A673 (cell line): ENCODE data around the gene RBP3. TPM values are rescaled to one million over a fixed set of nuclear protein-coding genes. Genes with fewer than 3 reads are reported as not detected.
A peak's percentile ranks its signal among the peaks of the same experiment; 100 is the strongest.

Experiments
- BruUV-seq: library from RNA; stranded (reverse); fragments of 400-500 nt; replicated peaks from 2 replicates; lab custom pipeline; 2021; lab: Mats Ljungman, UMichigan
- CTCF ChIA-PET: fragments of 300-600 bp; sonication (Branson Sonifier 250); formaldehyde crosslinking; loops from one replicate; lab custom pipeline; 2022; ENCODE audit warnings: antibody characterized with exemption; lab: Charles Lee
- POLR2A ChIA-PET: fragments of 300-600 bp; sonication (Branson Sonifier 250); formaldehyde crosslinking; loops from one replicate; lab custom pipeline; 2022; ENCODE audit warnings: antibody characterized with exemption; ENCODE audit not compliant: low non-redundant PET; lab: Charles Lee
- DNase-seq: peaks from one replicate; pipeline ENCODE4 v3.0.0-alpha.2; 2015; ENCODE audit warnings: low spot score
- H3K27ac ChIP-seq: fragments of 200-600 bp; sonication (generic); 2 replicates; pipeline ENCODE4 v1.5.1; 2016; ENCODE audit warnings: mixed run types, low read depth, mild to moderate bottlenecking, mixed read lengths, antibody characterized with exemption, low read length; ENCODE audit not compliant: poor library complexity, severe bottlenecking
- H3K27me3 ChIP-seq: fragments of 200-600 bp; sonication (generic); replicated peaks from 2 replicates; pipeline ENCODE4 v1.6.1; 2017; ENCODE audit warnings: mixed run types, low read depth, mild to moderate bottlenecking, mixed read lengths, antibody characterized with exemption, low read length; ENCODE audit not compliant: insufficient read depth, poor library complexity
- H3K36me3 ChIP-seq: fragments of 200-600 bp; sonication (generic); 2 replicates; pipeline ENCODE4 v1.6.1; 2016; ENCODE audit warnings: mixed run types, mild to moderate bottlenecking, mixed read lengths, antibody characterized with exemption, low read length; ENCODE audit not compliant: insufficient read depth, poor library complexity, severe bottlenecking
- H3K4me1 ChIP-seq: fragments of 200-600 bp; sonication (generic); 2 replicates; pipeline ENCODE4 v1.6.1; 2017; ENCODE audit warnings: mixed run types, mild to moderate bottlenecking, mixed read lengths, antibody characterized with exemption, low read length; ENCODE audit not compliant: insufficient read depth, poor library complexity, severe bottlenecking
- H3K4me3 ChIP-seq: fragments of 200-600 bp; sonication (generic); 2 replicates; pipeline ENCODE4 v1.5.1; 2016; ENCODE audit warnings: low read depth, mixed run types, mild to moderate bottlenecking, mixed read lengths, low read length; ENCODE audit not compliant: poor library complexity, severe bottlenecking
- H3K9me3 ChIP-seq: fragments of 200-600 bp; sonication (generic); 2 replicates; pipeline ENCODE4 v1.6.1; 2016; ENCODE audit warnings: mixed run types, low read depth, mild to moderate bottlenecking, mixed read lengths, antibody characterized with exemption, low read length; ENCODE audit not compliant: poor library complexity, severe bottlenecking
- EZH2 ChIP-seq: fragments of 200-600 bp; sonication (generic); IDR thresholded peaks from 2 replicates; pipeline ENCODE4 v1.6.1; 2017; ENCODE audit warnings: borderline replicate concordance, low read depth, mild to moderate bottlenecking, mixed read lengths, antibody characterized with exemption, low read length; ENCODE audit not compliant: poor library complexity, severe bottlenecking
- intact Hi-C: fragments of 100-400 bp; cut with micrococcal nuclease; formaldehyde crosslinking; loops from one replicate; pipeline ENCODE4 v1.10.0; 2022; ENCODE audit not compliant: unreplicated experiment
- total RNA-seq: library from RNA; stranded (reverse); gene quantifications from 2 replicates; pipeline ENCODE4 v1.2.3, GENCODE V29; 2021
- TF ChIP-seq, protein P1 (sequence below): fragments of 300-800, 200-600 bp; sonication (generic); conservative IDR thresholded peaks from 2 replicates; pipeline ENCODE4 v1.5.1; 2017; ENCODE audit warnings: low read depth, mild to moderate bottlenecking, antibody characterized with exemption, low read length, moderate library complexity, mixed read lengths

Gene RBP3
- total RNA-seq, 1 experiment from 2014 or later = not detected

DNA sequence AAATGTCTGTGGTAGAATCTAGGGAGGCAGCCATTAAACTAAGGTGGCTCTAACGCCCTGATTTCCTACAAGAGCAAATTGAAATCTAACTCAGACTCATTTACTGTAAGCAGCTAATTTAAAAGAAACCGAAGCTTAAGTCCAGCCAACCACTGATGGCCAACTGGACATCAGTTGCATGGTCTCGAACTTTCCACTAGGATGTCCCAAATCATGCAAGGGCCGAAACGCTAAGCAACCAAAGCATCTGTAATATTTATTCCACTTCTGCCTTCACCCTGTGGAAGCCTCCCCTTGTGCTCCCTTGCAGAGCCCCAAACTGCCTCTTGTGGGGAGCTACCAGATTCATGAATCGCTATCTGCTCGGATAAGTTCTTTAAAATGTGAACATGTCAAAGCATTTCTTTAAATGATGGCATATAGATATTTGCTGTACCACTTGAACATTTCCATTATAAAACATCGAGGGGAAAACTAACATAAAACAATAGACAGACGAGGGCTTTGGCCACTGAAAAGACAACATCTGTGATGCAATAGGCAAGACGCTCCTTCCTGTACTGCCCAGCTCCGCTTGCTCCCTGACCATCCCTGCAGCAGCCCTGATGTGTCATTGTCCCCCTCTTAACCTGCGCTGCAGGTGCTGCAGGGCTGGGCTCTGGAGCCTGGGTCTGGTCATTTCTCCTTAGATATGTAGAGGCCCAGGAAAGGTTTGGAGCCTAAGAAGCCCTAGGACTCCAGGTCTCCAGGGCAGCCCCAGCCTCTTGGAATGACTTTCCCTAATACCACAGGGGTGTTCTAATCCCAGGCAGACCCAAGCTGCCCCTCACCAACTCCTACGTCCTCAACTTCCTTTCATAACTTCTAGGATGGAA, 2.9 kb upstream of the RBP3 start:
- ChIA-PET POLR2A (interaction anchor here (0.6 to 0.8 kb wide), 2 partner anchors 913 to 1373 kb away, joined by 3 to 4 read pairs; partner anchors contain the start of gene TIMM23), CTCF (no interaction called here)
- DNase-seq = no peak
- no peak overlapping the region for H3K27ac ChIP-seq
- no peaks in the 10 kb centered on the region for H3K27me3 ChIP-seq
- intact Hi-C loops = no loop called here
- H3K4me3 ChIP-seq = no peak overlapping the region
- no peak for TF ChIP-seq EZH2
- TF ChIP-seq, protein P1, sequence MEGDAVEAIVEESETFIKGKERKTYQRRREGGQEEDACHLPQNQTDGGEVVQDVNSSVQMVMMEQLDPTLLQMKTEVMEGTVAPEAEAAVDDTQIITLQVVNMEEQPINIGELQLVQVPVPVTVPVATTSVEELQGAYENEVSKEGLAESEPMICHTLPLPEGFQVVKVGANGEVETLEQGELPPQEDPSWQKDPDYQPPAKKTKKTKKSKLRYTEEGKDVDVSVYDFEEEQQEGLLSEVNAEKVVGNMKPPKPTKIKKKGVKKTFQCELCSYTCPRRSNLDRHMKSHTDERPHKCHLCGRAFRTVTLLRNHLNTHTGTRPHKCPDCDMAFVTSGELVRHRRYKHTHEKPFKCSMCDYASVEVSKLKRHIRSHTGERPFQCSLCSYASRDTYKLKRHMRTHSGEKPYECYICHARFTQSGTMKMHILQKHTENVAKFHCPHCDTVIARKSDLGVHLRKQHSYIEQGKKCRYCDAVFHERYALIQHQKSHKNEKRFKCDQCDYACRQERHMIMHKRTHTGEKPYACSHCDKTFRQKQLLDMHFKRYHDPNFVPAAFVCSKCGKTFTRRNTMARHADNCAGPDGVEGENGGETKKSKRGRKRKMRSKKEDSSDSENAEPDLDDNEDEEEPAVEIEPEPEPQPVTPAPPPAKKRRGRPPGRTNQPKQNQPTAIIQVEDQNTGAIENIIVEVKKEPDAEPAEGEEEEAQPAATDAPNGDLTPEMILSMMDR = no peak
- no peaks in the 10 kb centered on the region for H3K4me1 ChIP-seq
- H3K36me3 ChIP-seq = no peaks in the 10 kb centered on the region
- BruUV-seq = no TSS peak
- no peaks in the 10 kb centered on the region for H3K9me3 ChIP-seq

DNA sequence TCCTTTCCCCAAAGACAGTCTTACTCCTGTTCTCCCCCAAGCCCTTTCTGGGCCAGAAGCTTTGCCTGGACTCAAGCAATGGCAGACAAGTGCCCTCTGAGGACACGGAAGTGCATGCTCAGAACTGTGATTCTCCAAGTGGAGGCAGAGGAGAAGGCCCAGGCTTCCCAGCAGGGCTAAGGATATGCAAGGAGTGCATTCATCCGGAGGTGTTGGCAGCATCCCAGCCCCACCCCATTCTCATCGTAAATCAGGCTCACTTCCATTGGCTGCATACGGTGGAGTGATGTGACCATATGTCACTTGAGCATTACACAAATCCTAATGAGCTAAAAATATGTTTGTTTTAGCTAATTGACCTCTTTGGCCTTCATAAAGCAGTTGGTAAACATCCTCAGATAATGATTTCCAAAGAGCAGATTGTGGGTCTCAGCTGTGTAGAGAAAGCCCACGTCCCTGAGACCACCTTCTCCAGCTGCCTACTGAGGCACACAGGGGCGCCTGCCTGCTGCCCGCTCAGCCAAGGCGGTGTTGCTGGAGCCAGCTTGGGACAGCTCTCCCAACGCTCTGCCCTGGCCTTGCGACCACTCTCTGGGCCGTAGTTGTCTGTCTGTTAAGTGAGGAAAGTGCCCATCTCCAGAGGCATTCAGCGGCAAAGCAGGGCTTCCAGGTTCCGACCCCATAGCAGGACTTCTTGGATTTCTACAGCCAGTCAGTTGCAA, 1.4 kb upstream of the RBP3 start:
- Histone ChIP-seq H3K27me3 (no peaks in the 10 kb centered on the region), H3K4me3 (no peak overlapping the region), H3K4me1 (no peaks in the 10 kb centered on the region), H3K27ac (no peak overlapping the region), H3K36me3 (no peaks in the 10 kb centered on the region), H3K9me3 (no peaks in the 10 kb centered on the region)
- ChIA-PET CTCF (no interaction called here), POLR2A (no interaction called here)
- intact Hi-C loops = no loop called here
- no TSS peak for BruUV-seq
- TF ChIP-seq EZH2 = no peak
- TF ChIP-seq, protein P1 = no peak
- peak; percentile 7 for DNase-seq

DNA sequence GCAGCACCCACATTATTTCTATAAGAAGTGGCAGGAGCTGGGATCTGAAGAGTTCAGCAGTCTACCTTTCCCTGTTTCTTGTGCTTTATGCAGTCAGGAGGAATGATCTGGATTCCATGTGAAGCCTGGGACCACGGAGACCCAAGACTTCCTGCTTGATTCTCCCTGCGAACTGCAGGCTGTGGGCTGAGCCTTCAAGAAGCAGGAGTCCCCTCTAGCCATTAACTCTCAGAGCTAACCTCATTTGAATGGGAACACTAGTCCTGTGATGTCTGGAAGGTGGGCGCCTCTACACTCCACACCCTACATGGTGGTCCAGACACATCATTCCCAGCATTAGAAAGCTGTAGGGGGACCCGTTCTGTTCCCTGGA, 874 bp upstream of the RBP3 start:
- no peaks in the 10 kb centered on the region for H3K36me3 ChIP-seq
- H3K4me3 ChIP-seq = no peak overlapping the region
- DNase-seq = no peak
- H3K9me3 ChIP-seq = no peaks in the 10 kb centered on the region
- H3K4me1 ChIP-seq = no peaks in the 10 kb centered on the region
- no peaks in the 10 kb centered on the region for H3K27me3 ChIP-seq
- TF ChIP-seq, protein P1 = no peak
- TF ChIP-seq EZH2 = no peak
- intact Hi-C loops = no loop called here
- POLR2A ChIA-PET = no interaction called here
- CTCF ChIA-PET = no interaction called here
- no peak overlapping the region for H3K27ac ChIP-seq
- no TSS peak for BruUV-seq
